ENCODE measurements around the gene PAH.

Gene PAH

GRCh38 chr12:102927220-102927619 lies 10.2 kb upstream of the PAH start:
- Histone ChIP-seq H3K36me3 (ENCODE audit: insufficient read depth, low read length) (no peaks in the 10 kb centered on the region), H3K9ac (ENCODE audit: low read depth, low read length) (no peak overlapping the region), H3K4me1 (ENCODE audit: insufficient read depth, low read length) (no peaks in the 10 kb centered on the region), H3K9me3 (ENCODE audit: control insufficient read depth, insufficient read depth, low read length) (no peaks in the 10 kb centered on the region)

GRCh38 chr12:102921240-102921639 lies 4.2 kb upstream of the PAH start:
- H3K36me3 ChIP-seq (ENCODE audit: insufficient read depth, low read length) = no peaks in the 10 kb centered on the region
- no peaks in the 10 kb centered on the region for H3K4me1 ChIP-seq (ENCODE audit: insufficient read depth, low read length)
- no peaks in the 10 kb centered on the region for H3K9me3 ChIP-seq (ENCODE audit: control insufficient read depth, insufficient read depth, low read length)
- H3K9ac ChIP-seq (ENCODE audit: low read depth, low read length) = no peak overlapping the region

GRCh38 chr12:102920271-102920670 lies 3.2 kb upstream of the PAH start:
- no peak overlapping the region for H3K9ac ChIP-seq (ENCODE audit: low read depth, low read length)
- no peaks in the 10 kb centered on the region for H3K4me1 ChIP-seq (ENCODE audit: insufficient read depth, low read length)
- H3K36me3 ChIP-seq (ENCODE audit: insufficient read depth, low read length) = no peaks in the 10 kb centered on the region
- H3K9me3 ChIP-seq (ENCODE audit: control insufficient read depth, insufficient read depth, low read length) = no peaks in the 10 kb centered on the region

- Histone ChIP-seq H3K36me3 (ENCODE audit: insufficient read depth, low read length) (no peaks in the 10 kb centered on the region), H3K9ac (ENCODE audit: low read depth, low read length) (no peak overlapping the region), H3K9me3 (ENCODE audit: control insufficient read depth, insufficient read depth, low read length) (no peaks in the 10 kb centered on the region), H3K4me1 (ENCODE audit: insufficient read depth, low read length) (peaks cover 4% of the 10 kb centered on the region; the same call in 1 of the 2 replicates)
Observed at GRCh38 chr12:102918840-102919239, 1.8 kb upstream of the PAH start.

GRCh38 chr12:102916252-102917025 lies 605 bp downstream of the PAH start:
- H3K9ac ChIP-seq (ENCODE audit: low read depth, low read length) = peak overlapping the region; percentile 40; the same call in 1 of the 2 replicates
- H3K4me1 ChIP-seq (ENCODE audit: insufficient read depth, low read length) = peaks cover 4% of the 10 kb centered on the region; the same call in 1 of the 2 replicates

GRCh38 chr12:102913453-102914226 lies 3.4 kb downstream of the PAH start:
- H3K4me1 ChIP-seq (ENCODE audit: insufficient read depth, low read length) = peaks cover 4% of the 10 kb centered on the region; the same call in 1 of the 2 replicates
- no peaks in the 10 kb centered on the region for H3K36me3 ChIP-seq (ENCODE audit: insufficient read depth, low read length)
- no peak overlapping the region for H3K9ac ChIP-seq (ENCODE audit: low read depth, low read length)
- no peaks in the 10 kb centered on the region for H3K9me3 ChIP-seq (ENCODE audit: control insufficient read depth, insufficient read depth, low read length)

More at GRCh38 chr12:102916252-102917025, 605 bp downstream of the PAH start:
- no peaks in the 10 kb centered on the region for H3K9me3 ChIP-seq (ENCODE audit: control insufficient read depth, insufficient read depth, low read length)
- no peaks in the 10 kb centered on the region for H3K36me3 ChIP-seq (ENCODE audit: insufficient read depth, low read length)

GRCh38 chr12:102912258-102912657 lies 4.8 kb downstream of the PAH start:
- Histone ChIP-seq H3K36me3 (ENCODE audit: insufficient read depth, low read length) (no peaks in the 10 kb centered on the region), H3K4me1 (ENCODE audit: insufficient read depth, low read length) (peaks cover 4% of the 10 kb centered on the region; the same call in 1 of the 2 replicates), H3K9ac (ENCODE audit: low read depth, low read length) (no peak overlapping the region), H3K9me3 (ENCODE audit: control insufficient read depth, insufficient read depth, low read length) (no peaks in the 10 kb centered on the region)

GRCh38 chr12:102911320-102911719 lies 5.7 kb downstream of the PAH start:
- no peaks in the 10 kb centered on the region for H3K36me3 ChIP-seq (ENCODE audit: insufficient read depth, low read length)
- no peak overlapping the region for H3K9ac ChIP-seq (ENCODE audit: low read depth, low read length)
- H3K9me3 ChIP-seq (ENCODE audit: control insufficient read depth, insufficient read depth, low read length) = no peaks in the 10 kb centered on the region
- H3K4me1 ChIP-seq (ENCODE audit: insufficient read depth, low read length) = peaks cover 4% of the 10 kb centered on the region; the same call in 1 of the 2 replicates

GRCh38 chr12:102910792-102911191 lies 6.3 kb downstream of the PAH start:
- Histone ChIP-seq H3K9me3 (ENCODE audit: control insufficient read depth, insufficient read depth, low read length) (no peaks in the 10 kb centered on the region), H3K36me3 (ENCODE audit: insufficient read depth, low read length) (no peaks in the 10 kb centered on the region), H3K4me1 (ENCODE audit: insufficient read depth, low read length) (peaks cover 4% of the 10 kb centered on the region; the same call in 1 of the 2 replicates), H3K9ac (ENCODE audit: low read depth, low read length) (no peak overlapping the region)

GRCh38 chr12:102910137-102910536 lies 6.9 kb downstream of the PAH start:
- Histone ChIP-seq H3K36me3 (ENCODE audit: insufficient read depth, low read length) (no peaks in the 10 kb centered on the region), H3K9ac (ENCODE audit: low read depth, low read length) (no peak overlapping the region), H3K4me1 (ENCODE audit: insufficient read depth, low read length) (peaks cover 4% of the 10 kb centered on the region; the same call in 1 of the 2 replicates), H3K9me3 (ENCODE audit: control insufficient read depth, insufficient read depth, low read length) (no peaks in the 10 kb centered on the region)

- Histone ChIP-seq H3K4me1 (ENCODE audit: insufficient read depth, low read length) (no peaks in the 10 kb centered on the region), H3K9ac (ENCODE audit: low read depth, low read length) (no peak overlapping the region), H3K9me3 (ENCODE audit: control insufficient read depth, insufficient read depth, low read length) (no peaks in the 10 kb centered on the region), H3K36me3 (ENCODE audit: insufficient read depth, low read length) (no peaks in the 10 kb centered on the region)
Observed at GRCh38 chr12:102907918-102908317, 9.1 kb downstream of the PAH start.

GRCh38 chr12:102905229-102905628 lies 11.8 kb downstream of the PAH start:
- Histone ChIP-seq H3K9me3 (ENCODE audit: control insufficient read depth, insufficient read depth, low read length) (no peaks in the 10 kb centered on the region), H3K9ac (ENCODE audit: low read depth, low read length) (no peak overlapping the region), H3K4me1 (ENCODE audit: insufficient read depth, low read length) (no peaks in the 10 kb centered on the region), H3K36me3 (ENCODE audit: insufficient read depth, low read length) (no peaks in the 10 kb centered on the region)

- no peak overlapping the region for H3K9ac ChIP-seq (ENCODE audit: low read depth, low read length)
- H3K9me3 ChIP-seq (ENCODE audit: control insufficient read depth, insufficient read depth, low read length) = no peaks in the 10 kb centered on the region
- no peaks in the 10 kb centered on the region for H3K36me3 ChIP-seq (ENCODE audit: insufficient read depth, low read length)
- no peaks in the 10 kb centered on the region for H3K4me1 ChIP-seq (ENCODE audit: insufficient read depth, low read length)
Observed at GRCh38 chr12:102903337-102904007, 13.6 kb downstream of the PAH start.

- Histone ChIP-seq H3K9me3 (ENCODE audit: control insufficient read depth, insufficient read depth, low read length) (no peaks in the 10 kb centered on the region), H3K4me1 (ENCODE audit: insufficient read depth, low read length) (no peaks in the 10 kb centered on the region), H3K9ac (ENCODE audit: low read depth, low read length) (no peak overlapping the region), H3K36me3 (ENCODE audit: insufficient read depth, low read length) (no peaks in the 10 kb centered on the region)
Observed at GRCh38 chr12:102902093-102902492, 15.0 kb downstream of the PAH start.
